ENCODE data around the gene DISC1.
"Not testable (repeated sequence)": the region's sequence is repeated elsewhere in the genome, so short reads cannot be mapped to it uniquely, and the experiment has no call there.

The DISC1 gene

GRCh38 chr1:231724876-231725647 lies 98.5 kb downstream of the DISC1 start:
- H3K4me3 ChIP-seq (ENCODE audit: low read depth, low read length), result no peak overlapping the region

GRCh38 chr1:231727171-231727570 lies 100.6 kb downstream of the DISC1 start:
- no peak overlapping the region for H3K4me3 ChIP-seq (ENCODE audit: low read depth, low read length)

- H3K4me3 ChIP-seq (ENCODE audit: low read depth, low read length), result not testable (repeated sequence)
Measured at GRCh38 chr1:231728987-231729386, 102.4 kb downstream of the DISC1 start.

GRCh38 chr1:231729544-231729943 lies 103.0 kb downstream of the DISC1 start:
- H3K4me3 ChIP-seq (ENCODE audit: low read depth, low read length), result no peak overlapping the region

GRCh38 chr1:231731268-231731667 lies 104.7 kb downstream of the DISC1 start:
- H3K4me3 ChIP-seq (ENCODE audit: low read depth, low read length), result no peak overlapping the region

- H3K4me3 ChIP-seq (ENCODE audit: low read depth, low read length), result no peak overlapping the region
Measured at GRCh38 chr1:231733063-231733462, 106.5 kb downstream of the DISC1 start.

GRCh38 chr1:231733672-231734071 lies 107.1 kb downstream of the DISC1 start:
- H3K4me3 ChIP-seq (ENCODE audit: low read depth, low read length), result no peak overlapping the region

- H3K4me3 ChIP-seq (ENCODE audit: low read depth, low read length), result no peak overlapping the region
Measured at GRCh38 chr1:231734417-231734816, 107.8 kb downstream of the DISC1 start.

- no peak overlapping the region for H3K4me3 ChIP-seq (ENCODE audit: low read depth, low read length)
Measured at GRCh38 chr1:231735411-231735810, 108.8 kb downstream of the DISC1 start.

GRCh38 chr1:231735941-231736340 lies 109.4 kb downstream of the DISC1 start:
- H3K4me3 ChIP-seq (ENCODE audit: low read depth, low read length), result no peak overlapping the region

- H3K4me3 ChIP-seq (ENCODE audit: low read depth, low read length), result no peak overlapping the region
Measured at GRCh38 chr1:231736464-231736863, 109.9 kb downstream of the DISC1 start.

GRCh38 chr1:231738554-231738953 lies 112.0 kb downstream of the DISC1 start:
- H3K4me3 ChIP-seq (ENCODE audit: low read depth, low read length), result no peak overlapping the region

- no peak overlapping the region for H3K4me3 ChIP-seq (ENCODE audit: low read depth, low read length)
Measured at GRCh38 chr1:231743966-231744365, 117.4 kb downstream of the DISC1 start.

- no peak overlapping the region for H3K4me3 ChIP-seq (ENCODE audit: low read depth, low read length)
Measured at GRCh38 chr1:231748760-231749415, 122.3 kb downstream of the DISC1 start.

- H3K4me3 ChIP-seq (ENCODE audit: low read depth, low read length), result no peak overlapping the region
Measured at GRCh38 chr1:231750296-231750695, 123.7 kb downstream of the DISC1 start.

GRCh38 chr1:231750818-231751362 lies 124.3 kb downstream of the DISC1 start:
- H3K4me3 ChIP-seq (ENCODE audit: low read depth, low read length), result no peak overlapping the region

- no peak overlapping the region for H3K4me3 ChIP-seq (ENCODE audit: low read depth, low read length)
Measured at GRCh38 chr1:231751415-231751814, 124.8 kb downstream of the DISC1 start.

- H3K4me3 ChIP-seq (ENCODE audit: low read depth, low read length), result no peak overlapping the region
Measured at GRCh38 chr1:231753313-231753712, 126.7 kb downstream of the DISC1 start.

- H3K4me3 ChIP-seq (ENCODE audit: low read depth, low read length), result no peak overlapping the region
Measured at GRCh38 chr1:231757101-231757404, 130.5 kb downstream of the DISC1 start.

GRCh38 chr1:231757759-231758158 lies 131.2 kb downstream of the DISC1 start:
- H3K4me3 ChIP-seq (ENCODE audit: low read depth, low read length), result no peak overlapping the region

- no peak overlapping the region for H3K4me3 ChIP-seq (ENCODE audit: low read depth, low read length)
Measured at GRCh38 chr1:231761252-231761651, 134.7 kb downstream of the DISC1 start.

- no peak overlapping the region for H3K4me3 ChIP-seq (ENCODE audit: low read depth, low read length)
Measured at GRCh38 chr1:231761747-231762541, 135.4 kb downstream of the DISC1 start.

Measured in iPS-11a (cell line).